ENCODE data around the gene FANCD2OS.
"Not testable (repeated sequence)": the region's sequence is repeated elsewhere in the genome, so short reads cannot be mapped to it uniquely, and the experiment has no call there.

The FANCD2OS gene

GRCh38 chr3:10090774-10091173 lies 17.3 kb downstream of the FANCD2OS start:
- DNase-seq: not testable (repeated sequence)

GRCh38 chr3:10090179-10090578 lies 17.9 kb downstream of the FANCD2OS start:
- no peak for DNase-seq

DNA sequence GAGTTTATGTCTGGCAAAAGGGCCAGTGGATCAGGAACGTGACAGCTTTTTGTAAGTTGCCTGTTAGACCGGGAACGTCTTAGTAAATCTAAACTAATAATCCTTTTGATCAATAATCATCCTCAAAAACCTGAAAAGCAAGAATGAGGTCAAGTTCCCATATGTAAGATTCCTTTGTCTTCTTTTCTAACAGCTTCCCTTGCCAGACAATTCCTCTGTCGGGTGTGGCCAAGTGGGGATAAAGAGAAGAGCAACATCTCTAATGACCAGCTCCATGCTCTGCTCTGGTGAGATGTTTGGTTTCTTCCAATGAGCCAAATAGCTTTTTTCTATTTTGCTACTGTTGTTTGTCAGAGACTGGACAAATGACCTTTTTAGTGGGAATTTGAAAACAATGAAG lies 19.8 kb downstream of the FANCD2OS start:
- no peak for DNase-seq

DNA sequence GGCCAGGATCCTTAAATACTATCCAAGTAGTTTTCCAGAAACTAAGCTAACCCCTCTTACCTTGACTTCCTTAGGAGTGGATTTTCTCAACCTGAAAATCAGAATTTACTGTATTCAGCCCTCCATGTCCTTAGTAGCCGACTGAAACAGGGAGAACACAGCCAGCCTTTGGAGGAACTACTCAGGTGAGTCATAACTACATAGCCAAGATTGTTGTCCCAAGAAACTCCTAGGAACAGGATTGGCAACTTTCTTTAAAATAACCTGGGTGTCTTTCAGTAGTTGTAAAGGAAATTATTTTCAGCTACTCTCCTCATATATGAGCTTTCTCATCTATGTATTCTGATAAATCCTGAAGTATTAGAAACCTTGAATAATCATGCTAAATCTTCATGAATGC lies 22.3 kb downstream of the FANCD2OS start:
- DNase-seq: no peak

DNA sequence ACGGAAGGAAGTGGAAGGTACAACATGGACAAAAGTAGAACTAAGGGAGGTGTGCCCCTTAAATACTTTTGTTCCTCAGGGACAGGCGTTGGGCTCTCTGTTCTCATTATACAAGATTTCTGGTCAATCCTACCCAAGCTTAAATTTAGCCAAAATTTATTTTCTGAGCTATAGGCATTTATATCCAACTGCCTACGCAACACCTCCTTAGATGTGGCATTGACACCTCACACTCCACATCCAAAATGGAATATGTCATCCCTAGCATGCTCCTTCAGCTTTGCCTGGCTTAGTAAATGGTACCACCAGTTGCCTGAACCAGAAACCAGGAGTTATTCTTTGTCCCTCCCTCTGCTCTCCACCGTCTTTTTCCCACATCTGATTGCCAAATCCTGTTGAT lies 26.2 kb downstream of the FANCD2OS start:
- no peak for DNase-seq

GRCh38 chr3:10074666-10075065 lies 33.4 kb downstream of the FANCD2OS start:
- no peak for DNase-seq

DNA sequence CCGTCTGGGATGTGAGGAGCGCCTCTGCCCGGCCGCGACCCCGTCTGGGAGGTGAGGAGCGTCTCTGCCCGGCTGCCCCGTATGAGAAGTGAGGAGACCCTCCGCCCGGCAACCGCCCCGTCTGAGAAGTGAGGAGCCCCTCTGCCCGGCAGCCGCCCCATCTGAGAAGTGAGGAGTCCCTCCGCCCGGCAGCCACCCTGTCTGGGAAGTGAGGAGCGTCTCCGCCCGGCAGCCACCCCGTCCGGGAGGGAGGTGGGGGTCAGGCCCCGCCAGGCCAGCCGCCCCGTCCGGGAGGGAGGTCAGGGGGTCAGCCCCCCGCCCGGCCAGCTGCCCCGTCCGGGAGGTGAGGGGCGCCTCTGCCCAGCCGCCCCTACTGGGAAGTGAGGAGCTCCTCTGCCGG lies 38.0 kb downstream of the FANCD2OS start:
- DNase-seq: not testable (repeated sequence)

DNA sequence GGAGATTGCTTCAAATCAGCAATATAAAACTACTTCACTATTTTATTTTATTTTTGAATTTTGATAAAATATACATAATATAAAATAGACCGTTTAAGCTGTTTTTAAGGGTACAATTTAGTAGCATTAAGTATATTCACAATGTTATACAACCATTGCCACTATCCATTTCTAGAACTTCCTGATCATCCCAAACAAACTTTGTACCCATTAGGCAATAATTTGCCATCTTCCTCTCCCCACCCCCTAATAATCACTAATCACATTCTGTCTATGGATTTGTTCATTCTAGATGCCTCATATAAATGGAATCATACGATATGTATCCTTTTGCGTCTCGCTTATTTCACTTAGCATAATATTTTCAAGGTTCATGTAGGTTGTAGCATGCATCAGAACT lies 53.0 kb downstream of the FANCD2OS start:
- DNase-seq: no peak

All from DMS79 (cell line).